MM.1S (cell line): ENCODE results near the gene ZNF507.
A peak's percentile ranks its signal among the peaks of the same experiment; 100 is the strongest.

Experiments used
- EZH2phosphoT487 ChIP-seq: fragments of 300-600 bp; sonication (generic); IDR thresholded peaks from 2 replicates; pipeline ENCODE4 v1.6.1; 2018; ENCODE audit warnings: antibody characterized with exemption, low read length
- TF ChIP-seq, protein P1 (sequence below): fragments of 300-600 bp; sonication (generic); IDR thresholded peaks from 2 replicates; pipeline ENCODE4 v1.5.1; 2016; ENCODE audit warnings: antibody characterized with exemption, low read length, mixed read lengths

GRCh38 chr19:32339988-32340874 is 5.2 kb upstream of the ZNF507 start:
- TF ChIP-seq EZH2phosphoT487 = no peak
- TF ChIP-seq, protein P1, sequence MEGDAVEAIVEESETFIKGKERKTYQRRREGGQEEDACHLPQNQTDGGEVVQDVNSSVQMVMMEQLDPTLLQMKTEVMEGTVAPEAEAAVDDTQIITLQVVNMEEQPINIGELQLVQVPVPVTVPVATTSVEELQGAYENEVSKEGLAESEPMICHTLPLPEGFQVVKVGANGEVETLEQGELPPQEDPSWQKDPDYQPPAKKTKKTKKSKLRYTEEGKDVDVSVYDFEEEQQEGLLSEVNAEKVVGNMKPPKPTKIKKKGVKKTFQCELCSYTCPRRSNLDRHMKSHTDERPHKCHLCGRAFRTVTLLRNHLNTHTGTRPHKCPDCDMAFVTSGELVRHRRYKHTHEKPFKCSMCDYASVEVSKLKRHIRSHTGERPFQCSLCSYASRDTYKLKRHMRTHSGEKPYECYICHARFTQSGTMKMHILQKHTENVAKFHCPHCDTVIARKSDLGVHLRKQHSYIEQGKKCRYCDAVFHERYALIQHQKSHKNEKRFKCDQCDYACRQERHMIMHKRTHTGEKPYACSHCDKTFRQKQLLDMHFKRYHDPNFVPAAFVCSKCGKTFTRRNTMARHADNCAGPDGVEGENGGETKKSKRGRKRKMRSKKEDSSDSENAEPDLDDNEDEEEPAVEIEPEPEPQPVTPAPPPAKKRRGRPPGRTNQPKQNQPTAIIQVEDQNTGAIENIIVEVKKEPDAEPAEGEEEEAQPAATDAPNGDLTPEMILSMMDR = peak; percentile 73
